ENCODE data around the gene RNF11.

- TF ChIP-seq, protein P1, sequence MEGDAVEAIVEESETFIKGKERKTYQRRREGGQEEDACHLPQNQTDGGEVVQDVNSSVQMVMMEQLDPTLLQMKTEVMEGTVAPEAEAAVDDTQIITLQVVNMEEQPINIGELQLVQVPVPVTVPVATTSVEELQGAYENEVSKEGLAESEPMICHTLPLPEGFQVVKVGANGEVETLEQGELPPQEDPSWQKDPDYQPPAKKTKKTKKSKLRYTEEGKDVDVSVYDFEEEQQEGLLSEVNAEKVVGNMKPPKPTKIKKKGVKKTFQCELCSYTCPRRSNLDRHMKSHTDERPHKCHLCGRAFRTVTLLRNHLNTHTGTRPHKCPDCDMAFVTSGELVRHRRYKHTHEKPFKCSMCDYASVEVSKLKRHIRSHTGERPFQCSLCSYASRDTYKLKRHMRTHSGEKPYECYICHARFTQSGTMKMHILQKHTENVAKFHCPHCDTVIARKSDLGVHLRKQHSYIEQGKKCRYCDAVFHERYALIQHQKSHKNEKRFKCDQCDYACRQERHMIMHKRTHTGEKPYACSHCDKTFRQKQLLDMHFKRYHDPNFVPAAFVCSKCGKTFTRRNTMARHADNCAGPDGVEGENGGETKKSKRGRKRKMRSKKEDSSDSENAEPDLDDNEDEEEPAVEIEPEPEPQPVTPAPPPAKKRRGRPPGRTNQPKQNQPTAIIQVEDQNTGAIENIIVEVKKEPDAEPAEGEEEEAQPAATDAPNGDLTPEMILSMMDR (IDR thresholded peaks at IDR 0.05; ENCODE audit: insufficient read depth, low read length), result no peak
- no peak for TF ChIP-seq POLR2AphosphoS5 (IDR thresholded peaks at IDR 0.05; ENCODE audit: low read depth)
- no peak for TF ChIP-seq SPI1 (IDR thresholded peaks at IDR 0.05; ENCODE audit: borderline replicate concordance, low read depth)
Observed at GRCh38 chr1:51298322-51298705, 62.2 kb downstream of the RNF11 start.

All from HL-60 (cell line).